HG03175 (cell line): Measurements from ENCODE around the gene SERINC2.

ENCODE experiments used
- ATAC-seq: cut with Tn5 transposase; IDR thresholded peaks from one replicate; pipeline ENCODE4 v1.9.1; 2021; ENCODE audit warnings: mild to moderate bottlenecking, moderate library complexity; ENCODE audit not compliant: unreplicated experiment

The SERINC2 gene

DNA sequence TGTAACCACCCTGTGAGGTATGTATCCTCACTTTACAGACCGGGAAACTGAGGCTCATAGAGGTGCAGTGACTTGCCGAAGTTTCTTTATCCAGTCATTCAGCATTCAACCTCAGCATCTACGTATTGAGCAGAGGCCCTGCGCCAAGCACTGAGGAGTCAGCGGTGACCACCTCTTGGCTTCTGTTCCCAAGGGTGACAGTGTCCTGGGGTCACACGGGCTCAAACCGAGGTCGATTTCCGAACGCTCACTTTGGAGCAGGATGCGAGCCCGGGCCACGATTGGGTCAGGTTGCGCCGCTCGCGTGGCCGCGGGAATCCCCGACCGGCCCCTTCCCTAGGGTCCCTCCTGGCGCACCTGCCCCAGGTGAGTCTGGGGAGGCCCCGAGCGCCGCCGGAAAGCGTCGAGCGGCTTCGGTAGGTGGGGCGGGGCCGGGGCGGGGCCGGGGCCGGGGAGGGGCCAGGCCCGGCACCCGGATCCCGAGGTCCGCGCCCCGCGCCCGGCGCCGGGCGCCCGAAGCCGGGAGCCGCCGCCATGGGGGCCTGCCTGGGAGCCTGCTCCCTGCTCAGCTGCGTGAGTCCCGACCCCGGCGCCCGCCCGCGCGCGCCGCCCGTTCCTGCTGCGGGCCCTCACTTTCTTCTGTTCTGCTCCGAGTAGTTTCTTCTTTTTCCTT is at the start of gene SERINC2:
Gene SERINC2, plus strand, starts transcription at position 482 of the 673 bp plus-strand sequence. Its CDS starts 53 bp downstream, at position 535.
- peak; percentile 49 for ATAC-seq

GRCh38 chr1:31364561-31365250 is 48.3 kb upstream of the SERINC2 start:
- ATAC-seq = no peak

- no peak for ATAC-seq
Observed at GRCh38 chr1:31366796-31367195, 46.2 kb upstream of the SERINC2 start.

DNA sequence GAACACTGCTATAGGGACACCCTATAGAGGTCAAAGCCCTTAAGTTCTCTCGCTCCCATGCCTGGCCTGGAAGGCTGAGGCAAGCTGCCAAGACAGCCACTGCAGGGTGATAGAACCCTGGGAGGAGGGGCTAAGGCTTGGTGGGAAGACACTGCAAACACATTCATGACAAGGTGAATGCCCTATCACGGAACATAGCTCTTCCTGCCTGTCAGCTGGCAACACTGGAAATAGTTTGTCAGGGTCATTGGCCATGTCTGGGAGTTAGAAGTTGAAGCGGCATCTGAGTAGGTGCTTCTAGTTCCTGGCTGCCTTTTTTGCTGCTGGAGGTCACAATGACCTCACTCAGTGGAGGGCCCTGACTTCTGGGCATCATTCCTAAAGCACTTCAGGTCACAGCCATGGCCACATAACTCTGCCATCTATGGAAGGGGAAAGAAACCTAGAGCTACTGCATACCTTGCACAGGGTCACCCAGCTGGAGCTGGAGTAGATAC is 44.4 kb upstream of the SERINC2 start:
- ATAC-seq = no peak

GRCh38 chr1:31370021-31370420 is 43.0 kb upstream of the SERINC2 start:
- no peak for ATAC-seq

- ATAC-seq = no peak
Observed at GRCh38 chr1:31370565-31370964, 42.4 kb upstream of the SERINC2 start.

DNA sequence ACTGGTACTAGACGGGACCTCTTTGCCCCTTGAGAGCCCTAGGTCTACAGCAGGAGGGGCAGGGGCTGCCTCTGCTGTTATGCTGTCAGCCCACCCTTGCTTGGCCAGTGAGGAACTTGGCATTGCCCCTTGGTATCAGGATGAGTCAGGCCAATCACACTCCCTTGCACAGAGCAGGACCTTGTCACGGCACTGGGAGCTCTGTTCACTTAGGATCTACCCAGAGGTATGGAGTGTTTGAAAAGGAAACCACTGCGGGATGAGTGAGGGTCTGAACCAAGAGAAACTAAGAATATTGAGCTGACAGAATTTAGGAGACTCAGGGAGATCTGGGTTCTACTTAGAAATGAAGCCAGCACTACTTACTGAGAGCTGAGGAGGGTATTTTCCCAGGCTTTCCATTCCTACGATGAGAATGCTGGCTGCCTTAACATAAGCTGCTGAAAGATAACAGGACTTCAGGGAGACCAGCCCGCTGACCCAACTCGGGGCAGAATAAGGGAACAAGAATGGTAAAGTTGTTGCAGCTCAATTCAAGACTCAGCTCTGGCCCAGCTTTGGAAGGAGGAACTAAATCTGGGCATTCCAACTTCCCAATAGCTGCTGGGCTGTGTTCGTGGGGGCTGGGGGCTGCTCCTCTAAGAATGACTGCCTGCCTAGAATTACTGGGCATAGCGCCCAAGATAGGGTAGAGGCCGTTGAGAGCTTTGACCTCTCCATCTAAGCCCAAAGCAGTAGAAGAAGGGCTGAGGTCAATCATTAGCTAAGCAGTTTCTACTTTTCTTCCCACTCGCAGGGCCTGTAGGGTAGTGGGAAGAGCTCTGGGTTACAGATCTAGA is 41.7 kb upstream of the SERINC2 start:
- no peak for ATAC-seq

GRCh38 chr1:31372051-31372450 is 41.0 kb upstream of the SERINC2 start:
- ATAC-seq = no peak

DNA sequence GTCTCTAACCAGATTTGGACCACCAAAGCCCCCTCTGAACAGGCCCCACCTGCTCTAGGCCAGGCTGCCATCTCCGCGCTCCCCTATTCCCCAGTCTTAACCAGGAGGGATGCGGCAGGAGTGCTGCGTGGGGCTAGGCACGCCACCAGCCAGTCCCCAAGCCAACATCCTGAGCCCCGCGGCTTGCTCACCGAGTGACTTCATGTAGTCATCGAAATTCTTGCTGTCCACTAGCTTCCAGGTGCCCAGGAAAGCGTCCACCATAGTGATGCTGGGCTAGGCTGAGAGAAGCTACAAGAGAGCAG is 40.3 kb upstream of the SERINC2 start:
- no peak for ATAC-seq

DNA sequence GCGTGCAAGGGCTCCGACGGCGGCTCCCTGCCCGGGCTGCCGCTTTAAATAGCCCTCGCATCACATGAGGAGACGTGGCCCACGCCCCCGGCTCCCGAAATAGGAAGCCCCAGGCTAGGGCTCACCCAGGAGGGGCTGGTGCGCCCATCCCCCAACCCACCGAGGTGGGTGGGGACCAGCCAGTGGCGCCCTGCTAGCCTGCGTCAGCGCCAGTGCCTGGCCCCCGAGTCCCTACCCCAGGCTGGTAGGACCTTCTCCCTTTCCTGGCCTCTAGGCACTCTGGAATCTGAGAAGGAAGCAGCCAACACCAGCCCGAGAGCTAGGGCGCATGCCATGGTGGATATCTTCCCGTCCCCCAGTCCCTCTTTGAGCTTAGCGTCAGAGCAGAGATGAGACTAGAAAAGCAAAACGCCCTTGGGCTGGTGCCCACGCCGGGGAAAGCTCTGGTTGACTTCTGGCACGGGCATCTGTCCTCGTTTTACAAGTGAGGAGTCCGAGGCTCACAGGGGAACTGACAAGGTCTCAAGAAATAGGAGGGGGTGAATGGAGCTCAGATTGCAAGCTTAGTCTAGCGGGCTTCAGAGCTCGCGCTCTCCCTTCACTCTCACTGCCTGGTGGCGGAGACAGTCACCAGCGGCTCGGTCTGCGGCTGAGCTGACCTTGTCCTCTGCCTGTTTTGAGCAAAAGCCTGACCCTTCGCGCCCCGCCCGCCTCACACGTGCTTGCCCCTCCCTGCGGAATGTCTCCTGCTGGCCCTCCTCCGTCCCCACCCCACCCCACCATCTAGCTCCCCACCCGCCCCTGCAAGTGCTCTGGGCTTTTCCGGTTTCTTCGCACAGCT is 39.7 kb upstream of the SERINC2 start, which contains the start of gene FABP3:
Gene FABP3, minus strand, starts transcription at position 21 of the 841 bp plus-strand sequence. CDS start 62 bp downstream, outside the sequence.
- no peak for ATAC-seq

GRCh38 chr1:31373897-31374486 is 39.0 kb upstream of the SERINC2 start:
- no peak for ATAC-seq

DNA sequence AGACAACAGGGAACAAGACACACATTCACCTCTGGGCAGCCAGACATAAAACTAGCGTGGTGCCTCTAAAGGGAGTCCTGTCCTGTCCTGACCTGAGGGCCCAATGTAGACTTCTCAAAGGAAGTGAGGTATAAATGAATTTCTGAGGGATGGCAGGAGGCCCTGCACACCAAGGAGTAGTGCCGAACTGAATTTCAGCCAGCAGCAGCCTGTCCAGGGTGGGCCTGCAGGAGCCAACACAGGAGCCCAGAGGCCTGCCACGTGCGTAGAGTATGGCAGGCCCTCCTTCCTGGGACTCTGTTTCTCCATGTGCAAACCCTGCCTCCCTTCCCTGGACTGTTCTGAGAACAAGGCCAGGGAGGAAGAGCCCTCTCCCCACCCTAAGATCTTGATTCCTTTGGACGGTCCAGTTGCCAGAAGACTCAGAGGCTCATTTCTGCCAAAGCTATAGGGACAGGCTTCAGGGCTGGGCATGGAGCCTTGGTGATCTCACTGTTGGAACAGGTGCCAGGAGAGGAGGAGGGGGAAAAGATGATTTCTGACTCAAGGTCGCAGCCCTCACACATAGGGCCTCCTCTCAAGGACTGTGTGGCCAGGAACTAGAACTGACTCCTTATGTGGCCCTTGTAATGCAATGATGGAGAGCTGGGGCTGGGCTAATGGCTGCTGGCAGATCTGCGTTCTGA is 38.4 kb upstream of the SERINC2 start:
- ATAC-seq = no peak

DNA sequence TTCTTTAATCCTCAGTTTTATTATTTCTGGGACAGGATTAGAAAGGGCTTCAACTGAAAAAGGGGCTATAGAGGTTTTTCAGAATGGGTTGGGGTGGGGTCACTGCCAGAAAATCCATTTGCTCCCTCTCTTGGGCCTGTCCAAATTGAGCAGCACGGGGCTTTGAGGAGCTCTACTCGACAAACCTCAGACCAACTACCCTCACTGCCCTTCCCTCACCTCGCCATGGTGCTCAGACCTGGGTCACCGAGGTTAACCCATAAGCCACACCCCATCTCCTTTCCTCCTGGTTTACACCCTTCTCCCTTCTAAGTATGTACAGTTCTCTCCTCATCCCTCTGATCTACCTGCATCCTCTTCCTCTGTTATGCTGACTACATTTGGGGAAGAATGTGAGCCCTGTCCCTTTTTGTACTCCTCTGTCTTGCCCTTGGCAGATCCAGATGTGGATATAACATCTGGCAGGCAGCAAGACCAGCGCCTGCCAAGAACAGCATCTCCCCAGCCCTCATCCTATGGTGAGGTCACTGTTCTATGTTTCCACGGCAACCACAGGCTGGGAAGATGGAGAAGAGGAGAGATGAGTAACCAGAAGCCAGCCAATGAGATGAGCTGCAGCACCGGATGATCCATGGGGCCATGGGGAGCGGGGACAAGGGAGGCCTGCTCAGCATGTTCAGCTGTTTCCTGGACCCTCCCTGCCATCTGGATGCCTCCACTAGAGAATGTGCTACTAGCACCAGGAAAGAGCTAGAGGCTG is 36.5 kb upstream of the SERINC2 start:
- no peak for ATAC-seq

DNA sequence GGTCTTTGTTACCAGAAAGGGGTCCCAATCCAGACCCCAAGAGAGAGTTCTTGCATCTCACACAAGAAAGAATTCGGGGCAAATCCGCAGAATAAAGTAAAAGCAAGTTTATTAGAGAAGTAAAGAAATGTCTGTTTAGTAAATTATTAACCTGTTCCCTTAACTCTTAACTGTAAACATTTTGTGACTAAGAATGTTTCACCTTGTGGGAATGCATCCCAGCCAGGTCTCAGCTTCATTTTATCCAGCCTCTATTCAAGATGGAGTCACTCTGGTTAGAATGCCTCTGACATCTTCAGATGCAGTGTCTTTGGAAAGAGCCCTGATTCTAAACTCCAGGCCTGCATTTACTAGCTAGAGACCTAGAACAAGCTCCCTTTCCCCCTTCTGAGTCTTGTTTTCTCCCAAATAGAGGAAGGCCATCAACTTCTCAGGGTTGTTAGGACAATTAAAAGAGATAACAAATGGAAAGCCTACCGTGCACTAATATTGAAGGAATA is 35.6 kb upstream of the SERINC2 start:
- no peak for ATAC-seq

DNA sequence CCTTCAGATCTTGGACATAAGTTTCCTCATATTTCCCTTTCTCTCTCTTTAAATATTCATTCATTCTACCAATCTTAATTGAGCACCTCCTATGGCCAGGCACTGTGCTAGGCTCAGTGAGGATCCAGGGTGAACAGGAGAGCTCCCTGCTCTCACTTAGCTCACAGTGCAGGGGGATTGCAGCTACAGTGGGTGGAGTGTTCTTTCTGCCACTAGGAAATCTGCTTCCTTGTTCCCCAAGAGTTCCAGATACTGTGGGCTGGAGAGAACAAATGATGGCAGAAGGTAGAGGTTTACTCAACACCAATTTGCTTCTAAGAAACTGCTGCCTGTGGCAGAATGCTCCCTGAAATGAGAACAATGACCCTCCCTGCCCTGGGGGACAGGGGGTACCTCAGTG is 35.0 kb upstream of the SERINC2 start:
- ATAC-seq = no peak

DNA sequence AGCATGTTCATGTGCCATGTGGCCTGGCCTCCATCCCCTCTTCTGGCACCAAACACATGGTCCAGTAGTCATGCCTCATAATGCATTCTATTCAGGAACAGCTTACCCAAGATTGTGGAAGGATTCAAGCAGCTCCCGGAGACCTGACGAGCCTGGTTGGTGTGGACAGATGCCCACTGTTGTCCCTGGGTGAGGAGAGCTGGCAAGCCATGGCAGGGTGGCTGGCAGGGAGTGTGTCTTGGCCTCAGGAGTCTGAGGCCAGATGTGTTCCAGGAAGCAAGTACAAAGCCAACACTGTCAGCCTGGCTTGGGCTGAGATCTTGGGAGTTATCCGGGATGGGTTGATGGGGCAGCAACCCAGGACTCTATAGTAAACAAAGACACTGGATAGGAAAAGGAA is 32.8 kb upstream of the SERINC2 start:
- no peak for ATAC-seq

DNA sequence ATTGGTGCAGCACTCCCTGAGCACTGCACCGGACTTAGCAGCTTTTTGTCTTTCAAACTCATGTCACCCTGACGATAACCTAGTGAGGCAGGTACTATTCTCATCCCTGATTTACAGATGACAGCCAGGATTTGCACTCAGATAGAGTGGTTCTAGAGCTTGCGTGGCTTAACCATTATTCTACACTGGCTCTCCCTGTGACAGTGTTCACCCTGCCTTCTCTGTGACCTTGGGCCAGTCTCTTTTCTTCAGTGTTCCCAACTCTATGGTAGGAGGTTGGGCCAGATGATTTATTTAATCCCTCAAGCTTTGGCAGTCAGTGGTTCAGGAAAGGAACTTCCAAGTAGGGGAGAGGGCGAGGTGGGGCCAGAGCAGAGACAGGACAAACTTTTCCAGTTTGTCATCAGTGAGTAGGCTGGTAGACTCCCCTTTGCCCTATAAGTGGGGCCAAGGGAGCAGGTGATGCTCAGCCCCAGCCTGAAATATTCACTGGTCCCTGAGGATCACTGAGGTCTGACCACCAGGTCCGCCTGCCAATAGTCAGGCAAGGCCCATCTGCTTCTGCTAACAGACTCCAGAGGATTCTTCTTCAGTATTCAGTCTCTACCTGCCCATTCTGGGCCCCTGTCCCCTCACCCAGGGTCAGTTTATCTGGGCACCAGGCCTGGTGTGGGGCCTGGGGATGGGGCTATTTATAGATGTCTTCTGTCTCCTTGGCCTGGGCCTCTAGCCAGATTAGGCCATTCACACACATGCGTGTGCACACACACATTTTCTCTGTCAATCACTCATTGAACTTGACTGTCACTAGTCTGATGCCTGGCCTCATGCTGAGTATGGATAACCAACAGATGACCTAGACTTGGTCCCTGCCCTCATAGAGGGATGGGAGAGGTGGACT is 31.4 kb upstream of the SERINC2 start:
- no peak for ATAC-seq
